Epithelial cell of prostate (primary cell): ENCODE measurements around the gene RPL36.
"Not testable (repeated sequence)": the region's sequence is repeated elsewhere in the genome, so short reads cannot be mapped to it uniquely, and the experiment has no call there.

ENCODE experiments used
- DNase-seq: peaks from one replicate; pipeline ENCODE4 v3.0.0-alpha.2; 2011; ENCODE audit warnings: low read depth, low spot score
- H3K27ac ChIP-seq: fragments of 450-650 bp; 2 replicates; pipeline ENCODE4 v1.5.1; 2017; ENCODE audit warnings: mild to moderate bottlenecking

RPL36 gene

GRCh38 chr19:5700455-5701092 lies 10.5 kb downstream of the RPL36 start:
- H3K27ac ChIP-seq, result no peak overlapping the region
- DNase-seq, result no peak

DNA sequence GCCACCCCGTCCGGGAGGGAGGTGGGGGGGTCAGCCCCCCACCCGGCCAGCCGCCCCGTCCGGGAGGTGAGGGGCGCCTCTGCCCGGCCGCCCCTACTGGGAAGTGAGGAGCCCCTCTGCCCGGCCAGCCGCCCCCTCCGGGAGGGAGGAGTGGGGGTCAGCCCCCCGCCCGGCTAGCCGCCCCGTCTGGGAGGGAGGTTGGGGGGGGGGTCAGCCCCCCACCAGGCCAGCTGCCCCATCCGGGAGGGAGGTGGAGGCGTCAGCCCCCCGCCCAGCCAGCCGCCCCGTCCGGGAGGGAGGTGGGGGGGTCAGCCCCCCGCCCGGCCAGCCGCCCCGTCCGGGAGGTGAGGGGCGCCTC lies 11.9 kb downstream of the RPL36 start:
- not testable (repeated sequence) for H3K27ac ChIP-seq, DNase-seq

DNA sequence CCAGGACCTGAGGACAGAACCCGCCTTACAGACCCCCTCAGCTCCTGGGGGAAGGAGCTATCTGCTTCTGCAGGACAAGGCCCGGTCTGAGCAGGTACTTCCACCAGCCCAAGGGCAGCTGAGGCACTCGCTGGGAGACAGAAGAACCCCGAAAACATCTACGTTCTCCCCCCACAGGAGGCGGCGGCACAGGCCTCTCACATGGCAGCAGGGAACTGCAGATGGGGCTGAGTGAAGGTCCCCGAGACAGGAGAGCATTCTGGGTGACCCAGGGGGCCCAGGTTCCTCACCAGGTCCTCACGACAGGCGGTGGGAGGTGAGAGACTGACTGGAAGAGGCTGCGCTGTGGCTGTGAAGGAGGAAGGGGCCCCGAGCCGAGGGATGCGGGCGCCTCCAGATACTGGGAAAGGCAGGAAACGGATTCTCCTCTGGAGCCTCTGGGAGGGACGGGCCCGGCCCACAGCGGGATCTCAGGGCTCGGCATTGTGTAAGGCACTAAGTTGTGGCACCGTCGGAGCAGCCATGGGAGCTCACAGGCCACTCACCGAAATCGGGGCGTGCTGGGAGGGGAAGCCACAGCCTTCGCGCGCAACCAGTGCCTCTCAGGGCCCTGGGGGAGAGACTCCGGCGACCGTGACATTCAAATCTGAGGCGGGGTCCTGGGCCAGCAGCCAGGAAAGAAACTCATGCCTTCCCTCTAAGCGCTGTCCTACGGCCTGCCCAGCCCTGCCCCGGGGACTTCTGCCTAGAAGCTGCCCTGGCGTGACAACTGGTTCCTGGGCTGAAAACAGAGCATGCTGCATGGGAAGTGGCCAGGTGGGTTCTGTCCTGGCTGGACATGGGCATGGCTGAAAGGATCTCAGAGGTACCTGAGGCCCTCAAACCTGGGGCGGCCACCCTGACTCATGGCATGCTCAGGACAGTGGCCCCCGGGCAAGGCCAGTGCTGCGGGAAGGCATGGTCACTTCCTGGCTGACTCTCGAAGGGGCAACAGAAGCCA lies 14.0 kb downstream of the RPL36 start:
- H3K27ac ChIP-seq, result no peak overlapping the region
- no peak for DNase-seq

DNA sequence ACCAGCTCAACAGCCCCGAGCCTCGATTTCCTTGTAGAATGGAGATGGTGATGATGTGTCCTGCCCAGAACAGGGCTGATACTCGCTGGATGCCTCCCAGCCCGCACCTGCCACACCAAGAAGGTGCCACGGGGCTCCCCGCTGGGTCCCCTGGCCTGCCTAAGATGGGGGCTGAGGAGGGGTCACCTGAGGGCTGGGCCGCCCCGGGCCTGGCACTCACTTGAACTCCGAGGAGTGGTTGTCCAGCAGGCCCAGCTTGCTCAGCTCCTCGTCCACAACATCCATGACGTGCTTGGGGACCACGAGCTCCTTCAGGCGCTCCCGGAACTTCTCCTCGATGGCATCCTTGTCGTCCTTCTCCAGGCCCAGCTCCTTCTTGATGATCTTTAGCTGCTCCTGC lies 15.5 kb downstream of the RPL36 start:
- H3K27ac ChIP-seq, result no peak overlapping the region
- DNase-seq, result no peak

DNA sequence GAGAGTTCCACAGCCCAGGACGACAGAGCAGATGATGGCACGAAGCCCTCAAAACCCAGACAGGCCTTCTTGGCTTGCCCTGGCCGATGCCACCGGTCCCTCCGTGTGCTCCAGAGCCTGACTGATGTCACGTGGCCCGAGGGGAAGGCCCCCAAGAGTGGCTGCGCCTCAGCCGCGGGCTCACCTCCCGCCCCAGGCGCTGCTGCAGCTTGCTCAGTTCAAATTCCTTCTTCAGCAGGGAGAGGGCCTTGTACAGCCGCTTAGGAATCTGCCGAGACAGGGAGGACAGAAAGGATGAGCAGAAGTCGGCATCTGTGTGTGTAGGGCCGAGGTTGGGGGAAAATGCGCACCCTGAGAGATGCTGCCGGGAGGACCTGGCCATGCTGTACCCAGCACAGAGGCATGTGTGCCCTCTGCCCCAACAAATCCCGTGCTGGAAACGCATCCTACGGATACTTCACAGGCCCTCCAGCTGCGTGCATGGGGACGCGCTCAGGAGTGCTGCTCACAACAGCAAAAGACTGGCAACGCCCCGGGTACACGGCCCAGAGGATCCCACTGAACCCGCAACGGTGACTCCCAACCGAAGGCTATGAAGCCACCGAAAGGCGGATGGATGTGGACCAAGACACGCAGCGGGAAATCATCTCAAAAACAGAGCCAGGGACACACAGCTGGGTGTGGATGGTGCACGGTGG lies 16.9 kb downstream of the RPL36 start:
- DNase-seq, result no peak
- H3K27ac ChIP-seq, result no peak overlapping the region

DNA sequence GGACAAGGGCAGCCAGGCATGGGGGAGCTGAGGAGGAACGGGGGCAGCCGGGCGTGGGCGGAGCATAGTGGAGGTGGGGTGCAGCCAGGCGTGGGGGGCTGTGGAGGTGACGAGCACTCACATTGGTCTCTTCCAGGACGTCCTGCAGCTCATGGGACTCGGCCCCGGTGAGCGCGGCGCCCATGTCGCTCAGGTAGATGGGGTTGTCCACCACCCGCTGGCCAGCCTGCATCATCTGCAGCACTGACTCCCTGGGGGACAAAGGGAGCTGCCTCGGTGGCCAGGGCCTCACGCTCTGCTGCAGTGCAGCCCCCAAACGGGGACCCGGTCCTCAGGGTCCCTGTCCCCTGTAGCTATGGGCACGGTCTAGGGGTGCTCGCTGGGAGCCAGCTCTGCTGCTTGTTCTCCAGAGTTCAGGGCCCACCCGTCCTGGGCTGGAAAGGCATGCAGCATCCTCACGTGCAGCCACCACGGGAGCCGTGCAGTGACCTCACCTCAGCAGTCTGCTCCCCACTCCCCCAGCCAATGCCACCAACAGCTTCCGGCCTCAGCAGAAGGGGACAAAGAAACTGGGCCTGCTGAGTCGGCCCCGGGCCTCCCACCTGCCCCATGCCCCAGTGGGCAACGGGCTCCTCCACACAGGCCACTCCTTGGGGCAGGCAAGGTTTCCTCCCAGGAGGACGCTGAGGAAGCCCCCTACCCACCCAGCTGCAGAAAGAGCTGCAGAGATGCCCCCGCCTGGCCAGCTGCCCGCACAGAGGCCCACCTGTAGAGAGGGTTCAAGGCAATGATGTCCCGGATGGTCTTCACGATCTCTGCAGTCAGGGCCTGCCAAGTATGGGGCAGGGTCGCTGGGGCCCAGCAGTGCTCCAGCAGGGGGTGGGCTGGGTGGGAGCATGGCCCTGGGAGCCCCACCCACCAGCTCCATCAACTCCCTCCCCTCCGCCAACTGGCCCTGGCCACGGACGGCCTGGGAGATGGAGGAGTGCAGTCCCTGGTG lies 17.8 kb downstream of the RPL36 start:
- no peak overlapping the region for H3K27ac ChIP-seq
- DNase-seq, result no peak

- H3K27ac ChIP-seq, result no peak overlapping the region
- DNase-seq, result no peak
These were observed 20.9 kb downstream of the RPL36 start for GRCh38 chr19:5711025-5711424.

- DNase-seq, result no peak
- no peak overlapping the region for H3K27ac ChIP-seq
These were observed 21.6 kb downstream of the RPL36 start for GRCh38 chr19:5711713-5712161.

- no peak for DNase-seq
- no peak overlapping the region for H3K27ac ChIP-seq
These were observed 23.1 kb downstream of the RPL36 start for GRCh38 chr19:5713228-5713627.

DNA sequence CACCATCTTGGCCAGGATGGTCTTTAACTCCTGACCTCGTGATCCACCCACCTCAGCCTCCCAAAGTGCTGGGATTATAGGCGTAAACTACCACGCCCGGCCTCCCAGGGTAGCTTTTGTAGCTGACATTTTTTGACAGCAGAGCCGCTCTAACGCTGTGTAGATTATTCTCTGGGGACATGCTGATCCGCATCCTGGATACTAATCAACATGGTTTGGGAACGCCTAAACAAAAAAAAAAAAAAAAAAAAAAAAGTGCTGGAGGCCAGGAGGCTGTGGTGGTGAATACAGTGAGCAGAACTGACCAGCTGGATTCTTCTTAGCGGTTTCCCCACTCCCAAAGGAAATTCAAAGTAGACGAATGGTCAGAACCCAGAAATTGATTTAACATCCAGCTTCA lies 24.7 kb downstream of the RPL36 start:
- no peak for DNase-seq
- H3K27ac ChIP-seq, result no peak overlapping the region

DNA sequence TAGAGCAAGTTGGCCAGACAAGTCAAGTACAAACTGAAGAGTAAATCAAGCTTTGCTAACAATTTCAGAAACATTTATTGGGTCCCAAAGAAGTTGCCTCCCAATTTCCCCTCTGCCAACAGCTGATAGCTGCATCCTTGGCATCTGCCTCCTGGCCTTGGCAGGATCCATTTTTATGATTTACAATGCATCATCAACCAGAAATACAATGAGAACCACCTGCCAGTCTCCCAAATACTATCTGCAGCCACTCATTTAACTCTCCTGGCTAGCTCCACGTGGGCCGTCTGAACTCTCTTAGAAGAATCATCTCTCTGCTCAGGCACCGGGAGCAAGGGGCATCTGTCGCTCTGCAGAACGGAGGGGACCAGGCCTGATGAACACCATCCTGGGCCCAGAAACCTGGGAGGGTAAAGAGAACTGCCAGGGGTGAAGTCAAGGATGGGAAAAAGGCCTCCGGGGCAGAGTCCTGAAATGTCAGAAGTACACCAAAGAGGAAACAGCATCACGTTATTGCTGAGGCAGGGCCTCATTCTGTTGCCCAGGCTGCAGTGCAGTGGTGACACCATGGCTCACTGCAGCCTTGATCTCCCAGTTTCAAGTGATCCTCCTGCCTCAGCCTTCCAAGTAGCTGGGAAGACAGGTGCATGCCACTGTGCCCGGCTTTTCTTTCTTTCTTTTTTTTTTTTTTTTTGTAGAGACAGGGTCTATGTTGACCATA lies 27.3 kb downstream of the RPL36 start:
- DNase-seq, result no peak
- H3K27ac ChIP-seq, result peak overlapping the region; percentile 99

DNA sequence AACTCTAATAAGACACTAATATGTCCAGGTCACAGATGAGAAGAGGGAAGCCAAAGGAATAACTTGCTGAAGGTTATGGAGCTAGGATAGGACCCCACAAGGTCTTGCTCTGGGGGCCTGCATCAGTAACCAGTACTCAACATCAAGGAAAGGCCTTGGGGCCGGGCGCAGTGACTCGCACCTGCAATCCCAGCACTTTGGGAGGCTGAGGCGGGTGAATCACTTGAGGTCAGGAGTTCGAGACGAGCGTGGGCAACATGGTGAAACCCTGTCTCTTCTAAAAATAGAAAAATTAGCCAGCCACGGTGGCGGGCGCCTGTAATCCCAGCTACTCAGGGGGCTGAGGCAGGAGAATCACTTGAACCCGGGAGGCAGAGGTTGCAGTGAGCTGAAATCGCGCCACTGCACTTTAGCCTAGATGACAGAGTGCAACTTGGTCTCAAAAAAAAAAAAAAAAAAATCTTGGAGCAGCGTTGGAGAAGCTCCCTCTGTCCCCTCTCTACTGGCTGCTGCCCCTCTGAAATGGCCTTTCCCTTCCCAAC lies 28.0 kb downstream of the RPL36 start:
- DNase-seq, result no peak
- peak overlapping the region; percentile 99 for H3K27ac ChIP-seq

- DNase-seq, result no peak
These were observed 28.6 kb downstream of the RPL36 start for GRCh38 chr19:5718579-5719273.

GRCh38 chr19:5719274-5719960 lies 29.3 kb downstream of the RPL36 start:
- H3K27ac ChIP-seq, result peak overlapping the region; percentile 99
- DNase-seq, result no peak

More at GRCh38 chr19:5718579-5719273, 28.6 kb downstream of the RPL36 start:
- peak overlapping the region; percentile 99 for H3K27ac ChIP-seq

- DNase-seq, result peak; percentile 93
These were observed 30.1 kb downstream of the RPL36 start, which contains the start of the genes CATSPERD and LONP1 for GRCh38 chr19:5719961-5720790. Gene CATSPERD (plus strand): TSS chr19:5720637. CDS start chr19:5720738, 101 bp downstream. Gene LONP1 (minus strand): TSS chr19:5720146. CDS start chr19:5720132, 14 bp downstream.

GRCh38 chr19:5727453-5728050 lies 37.5 kb downstream of the RPL36 start:
- no peak for DNase-seq
- H3K27ac ChIP-seq, result no peak overlapping the region

More at GRCh38 chr19:5719961-5720790, 30.1 kb downstream of the RPL36 start, which contains the start of the genes CATSPERD and LONP1:
- H3K27ac ChIP-seq, result peak within 1 kb of the TSS; percentile 99
